Stomach smooth muscle (tissue), 2 donors: ENCODE data around the gene SHD.
"Not testable (repeated sequence)": the region's sequence is repeated elsewhere in the genome, so short reads cannot be mapped to it uniquely, and the experiment has no call there.

ENCODE experiments used
- H3K27ac ChIP-seq: one replicate; pipeline ENCODE4 v1.7.0; 2013; ENCODE audit warnings: mild to moderate bottlenecking, low read length, inconsistent platforms
- H3K27me3 ChIP-seq, 2 donors: one replicate each; pipeline ENCODE4 v1.7.0; 2013; ENCODE audit warnings: low read length in 2 of 2; ENCODE audit not compliant: insufficient read depth in 2 of 2, control insufficient read depth in 1 of 2
- H3K36me3 ChIP-seq, 2 donors: one replicate each; pipeline ENCODE4 v1.7.0; 2013; ENCODE audit warnings: low read length in 2 of 2; ENCODE audit not compliant: control insufficient read depth in 2 of 2, insufficient read depth in 2 of 2
- H3K4me1 ChIP-seq: one replicate; pipeline ENCODE4 v1.7.0; 2013; ENCODE audit warnings: low read length; ENCODE audit not compliant: control insufficient read depth, insufficient read depth
- H3K4me3 ChIP-seq, 2 donors: one replicate each; pipeline ENCODE4 v1.7.0; 2013; ENCODE audit warnings: low read length in 2 of 2
- H3K9ac ChIP-seq, 2 donors: one replicate each; pipeline ENCODE4 v1.7.0; 2013; ENCODE audit warnings: low read length in 2 of 2, mild to moderate bottlenecking in 1 of 2
- H3K9me3 ChIP-seq, 2 donors: one replicate each; pipeline ENCODE4 v1.7.0; 2013; ENCODE audit warnings: low read length in 2 of 2; ENCODE audit not compliant: control insufficient read depth in 2 of 2
- donor health status: healthy.
- donor health status: Pancreatic carcinoma.

SHD gene

GRCh38 chr19:4241824-4242430 lies 37.1 kb upstream of the SHD start:
- Histone ChIP-seq H3K9ac (no peak overlapping the region), H3K9me3 (no peaks in the 10 kb centered on the region), H3K36me3 (no peaks in the 10 kb centered on the region), H3K4me3 (no peak overlapping the region), H3K27me3 (no peaks in the 10 kb centered on the region), H3K27ac (no peak overlapping the region), H3K4me1 (peaks cover 6% of the 10 kb centered on the region)

DNA sequence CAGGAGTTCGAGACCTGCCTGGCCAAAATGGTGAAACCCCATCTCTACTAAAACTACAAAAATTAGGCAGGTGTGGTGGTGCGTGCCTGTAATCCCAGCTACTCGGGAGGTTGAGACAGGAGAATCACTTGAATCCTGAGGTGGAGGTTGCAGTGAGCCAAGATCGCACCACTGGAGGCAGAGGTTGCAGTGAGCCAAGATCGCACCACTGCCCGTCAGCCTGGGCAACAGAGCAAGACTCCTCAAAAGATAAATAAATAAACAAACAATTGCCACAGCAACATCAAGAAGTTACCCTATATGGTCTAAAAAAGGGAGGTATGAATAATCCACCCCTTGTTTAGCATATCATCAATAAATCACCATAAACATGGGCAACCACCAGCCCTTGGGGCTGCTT lies 33.1 kb upstream of the SHD start:
- H3K9ac ChIP-seq, H3K9me3 ChIP-seq, H3K27ac ChIP-seq, H3K27me3 ChIP-seq: not testable (repeated sequence)
- Histone ChIP-seq H3K4me1 (peaks cover 10% of the 10 kb centered on the region), H3K4me3 (peak overlapping the region in 1 of 2 donors; percentile 99), H3K36me3 (peaks cover 9 to 18% of the 10 kb centered on the region in 2 donors)

GRCh38 chr19:4246767-4247593 lies 32.1 kb upstream of the SHD start, which contains the start of gene YJU2:
YJU2 (plus strand) TSS chr19:4247080; CDS start chr19:4247147, 67 bp downstream.
- Histone ChIP-seq H3K27ac (peak within 1 kb of the TSS; percentile 95), H3K9me3 (no peaks in the 10 kb centered on the region), H3K36me3 (peaks cover 17 to 26% of the 10 kb centered on the region in 2 donors), H3K27me3 (no peaks in the 10 kb centered on the region), H3K4me1 (peaks cover 10% of the 10 kb centered on the region), H3K4me3 (peak within 1 kb of the TSS; percentile 99), H3K9ac (peak within 1 kb of the TSS; percentile 98 to 99)

DNA sequence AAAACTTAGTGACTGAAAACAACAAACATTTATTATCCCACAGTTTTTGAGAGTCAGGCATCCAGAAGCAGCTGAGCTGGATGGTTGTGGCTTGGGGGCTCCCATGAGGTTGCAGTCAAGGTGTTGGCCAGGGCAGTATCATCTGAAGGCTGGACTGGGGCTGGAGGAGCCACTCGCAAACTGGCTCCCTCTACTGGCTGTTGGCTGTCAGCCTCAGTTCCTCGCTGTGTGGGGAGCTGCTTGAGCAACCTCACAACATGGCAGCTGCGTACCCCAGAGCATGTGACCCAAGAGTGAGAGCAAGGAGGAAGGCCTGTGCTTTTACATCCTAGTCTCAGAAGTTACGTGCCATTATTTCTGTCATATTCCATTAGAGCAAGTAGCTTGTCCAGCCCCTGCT lies 22.5 kb upstream of the SHD start:
- Histone ChIP-seq H3K4me3 (no peak overlapping the region), H3K36me3 (peaks cover 39 to 50% of the 10 kb centered on the region in 2 donors)

DNA sequence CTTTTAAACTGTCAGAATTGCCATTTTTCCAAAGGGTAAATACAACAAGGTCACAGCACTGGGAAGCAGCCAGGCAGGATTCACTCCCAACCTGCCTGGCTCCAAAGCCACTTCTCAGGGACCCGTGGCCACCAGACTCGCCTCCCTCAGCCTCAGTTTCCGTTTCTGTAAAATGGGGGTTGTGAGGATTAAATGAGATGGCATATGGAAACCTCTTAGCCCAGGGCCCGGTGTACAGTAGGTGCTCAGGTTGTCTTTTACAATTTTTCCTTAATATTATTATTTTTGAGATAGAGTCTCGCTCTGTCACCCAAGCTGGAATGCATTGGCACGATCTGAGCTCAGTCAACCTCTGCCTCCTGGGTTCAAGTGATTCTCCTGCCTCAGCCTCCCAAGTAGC lies 22.0 kb upstream of the SHD start:
- Histone ChIP-seq H3K4me3 (no peak overlapping the region), H3K27ac (no peak overlapping the region), H3K27me3 (no peaks in the 10 kb centered on the region), H3K4me1 (no peaks in the 10 kb centered on the region), H3K36me3 (peaks cover 35 to 51% of the 10 kb centered on the region in 2 donors), H3K9me3 (peaks cover 0 to 6% of the 10 kb centered on the region in 2 donors), H3K9ac (no peak overlapping the region)

More for the DNA sequence above, 22.5 kb upstream of the SHD start:
- no peaks in the 10 kb centered on the region for H3K4me1 ChIP-seq
- H3K27ac ChIP-seq = no peak overlapping the region
- no peak overlapping the region for H3K9ac ChIP-seq
- H3K9me3 ChIP-seq = peaks cover 0 to 6% of the 10 kb centered on the region in 2 donors
- H3K27me3 ChIP-seq = no peaks in the 10 kb centered on the region

GRCh38 chr19:4258181-4258580 lies 20.9 kb upstream of the SHD start:
- Histone ChIP-seq H3K9ac (no peak overlapping the region), H3K4me3 (no peak overlapping the region), H3K36me3 (peaks cover 35 to 46% of the 10 kb centered on the region in 2 donors), H3K9me3 (peaks cover 0 to 6% of the 10 kb centered on the region in 2 donors), H3K27me3 (no peaks in the 10 kb centered on the region), H3K4me1 (no peaks in the 10 kb centered on the region), H3K27ac (no peak overlapping the region)

DNA sequence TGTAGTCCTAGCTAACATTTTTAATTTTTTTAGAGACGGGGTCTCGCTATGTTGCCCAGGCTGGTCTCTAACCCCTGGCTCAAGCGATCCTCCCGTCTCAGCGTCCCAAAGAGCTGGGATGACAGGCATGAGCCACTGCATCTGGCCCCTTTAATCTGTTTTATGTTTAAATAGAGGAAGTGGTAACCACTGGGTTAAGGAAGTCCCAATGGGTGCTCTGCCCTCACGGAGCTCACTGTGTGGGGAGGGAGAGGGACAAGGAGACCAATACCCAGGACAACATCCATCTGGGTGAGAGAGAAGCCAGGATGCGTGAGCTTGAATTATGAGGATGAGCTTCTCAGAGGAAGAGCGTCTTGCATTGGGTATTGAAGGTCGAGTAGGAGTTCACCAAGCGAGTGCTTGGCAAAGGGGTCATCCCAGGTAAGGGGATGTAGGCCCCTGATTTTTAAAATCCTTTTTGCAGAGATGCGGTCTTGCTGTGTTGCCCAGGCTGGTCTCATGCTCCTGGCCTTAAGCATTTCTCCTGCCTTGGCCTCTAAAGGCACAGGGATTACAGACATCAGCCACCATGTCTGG lies 18.4 kb upstream of the SHD start:
- Histone ChIP-seq H3K36me3 (peaks cover 27 to 34% of the 10 kb centered on the region in 2 donors), H3K27me3 (no peaks in the 10 kb centered on the region), H3K9ac (no peak overlapping the region), H3K4me1 (no peaks in the 10 kb centered on the region), H3K27ac (no peak overlapping the region), H3K4me3 (no peak overlapping the region), H3K9me3 (peaks cover 0 to 6% of the 10 kb centered on the region in 2 donors)

DNA sequence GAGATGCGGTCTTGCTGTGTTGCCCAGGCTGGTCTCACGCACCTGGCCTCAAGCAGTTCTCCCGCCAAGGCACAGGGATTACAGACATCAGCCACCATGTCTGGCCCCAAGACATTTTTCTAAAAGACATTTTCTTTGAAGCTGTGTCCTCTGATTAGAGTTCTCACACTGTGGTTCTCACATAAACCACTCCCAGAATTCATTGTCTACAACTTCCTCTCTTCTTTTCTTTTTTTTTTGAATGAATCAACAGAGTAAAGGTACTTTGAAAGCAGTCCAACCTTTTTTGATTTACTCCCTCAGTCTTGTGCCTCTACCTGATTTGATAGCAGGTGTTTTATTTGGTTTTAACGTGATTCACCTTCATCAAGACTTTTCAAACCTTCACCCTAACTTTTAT lies 14.3 kb upstream of the SHD start:
- Histone ChIP-seq H3K9me3 (no peaks in the 10 kb centered on the region), H3K36me3 (peaks cover 28 to 29% of the 10 kb centered on the region in 2 donors), H3K4me3 (no peak overlapping the region), H3K27me3 (no peaks in the 10 kb centered on the region), H3K4me1 (no peaks in the 10 kb centered on the region), H3K9ac (no peak overlapping the region), H3K27ac (no peak overlapping the region)

- H3K9ac ChIP-seq = no peak overlapping the region
- H3K27ac ChIP-seq = no peak overlapping the region
- H3K36me3 ChIP-seq = peaks cover 21 to 24% of the 10 kb centered on the region in 2 donors
- no peaks in the 10 kb centered on the region for H3K9me3 ChIP-seq
- H3K27me3 ChIP-seq = no peaks in the 10 kb centered on the region
- no peak overlapping the region for H3K4me3 ChIP-seq
- no peaks in the 10 kb centered on the region for H3K4me1 ChIP-seq
These were observed 12.6 kb upstream of the SHD start for GRCh38 chr19:4266253-4267000.

DNA sequence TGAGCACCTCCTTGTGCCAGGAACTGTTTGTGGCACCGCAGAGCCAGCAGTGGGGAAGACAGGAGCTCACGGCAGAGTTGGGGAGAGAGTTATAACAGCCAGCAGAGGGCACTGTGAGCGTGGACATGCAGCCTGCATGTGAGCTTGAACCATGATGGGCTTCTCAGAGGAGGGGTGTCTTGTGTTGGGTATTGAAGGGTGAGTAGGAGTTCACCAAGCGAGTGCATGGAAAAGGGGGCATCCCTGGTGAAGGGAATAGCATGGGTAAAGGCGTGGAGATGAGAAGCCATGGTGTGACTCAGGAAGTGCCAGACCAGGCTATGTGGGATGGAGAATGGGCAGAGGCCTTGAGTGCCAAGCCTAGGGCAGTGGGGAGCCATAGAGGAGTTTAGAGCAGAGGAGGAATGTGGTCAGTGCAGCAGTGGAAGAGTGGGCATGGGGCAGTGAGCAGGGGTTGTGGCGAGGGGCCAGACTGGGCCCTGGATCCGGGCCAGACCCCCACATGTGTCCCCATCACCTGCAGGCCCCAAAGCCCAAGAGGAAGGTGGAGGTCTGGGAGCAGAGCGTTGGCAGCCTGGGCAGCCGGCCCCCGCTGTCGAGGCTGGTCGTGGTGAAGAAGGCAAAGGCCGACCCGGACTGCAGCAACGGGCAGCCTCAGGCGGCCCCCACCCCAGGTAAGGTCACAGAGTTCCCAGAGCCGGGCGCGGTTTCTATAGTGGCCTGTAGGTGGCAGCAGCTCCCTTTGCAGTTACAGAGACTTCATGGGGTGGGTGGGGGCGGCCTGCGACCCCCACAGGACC lies 11.8 kb upstream of the SHD start:
- H3K9me3 ChIP-seq = no peaks in the 10 kb centered on the region
- no peaks in the 10 kb centered on the region for H3K4me1 ChIP-seq
- peaks cover 21 to 22% of the 10 kb centered on the region in 2 donors for H3K36me3 ChIP-seq
- no peak overlapping the region for H3K9ac ChIP-seq
- H3K27ac ChIP-seq = no peak overlapping the region
- no peaks in the 10 kb centered on the region for H3K27me3 ChIP-seq
- H3K4me3 ChIP-seq = no peak overlapping the region
